Measurements from ENCODE around the gene CH25H.

The CH25H gene

DNA sequence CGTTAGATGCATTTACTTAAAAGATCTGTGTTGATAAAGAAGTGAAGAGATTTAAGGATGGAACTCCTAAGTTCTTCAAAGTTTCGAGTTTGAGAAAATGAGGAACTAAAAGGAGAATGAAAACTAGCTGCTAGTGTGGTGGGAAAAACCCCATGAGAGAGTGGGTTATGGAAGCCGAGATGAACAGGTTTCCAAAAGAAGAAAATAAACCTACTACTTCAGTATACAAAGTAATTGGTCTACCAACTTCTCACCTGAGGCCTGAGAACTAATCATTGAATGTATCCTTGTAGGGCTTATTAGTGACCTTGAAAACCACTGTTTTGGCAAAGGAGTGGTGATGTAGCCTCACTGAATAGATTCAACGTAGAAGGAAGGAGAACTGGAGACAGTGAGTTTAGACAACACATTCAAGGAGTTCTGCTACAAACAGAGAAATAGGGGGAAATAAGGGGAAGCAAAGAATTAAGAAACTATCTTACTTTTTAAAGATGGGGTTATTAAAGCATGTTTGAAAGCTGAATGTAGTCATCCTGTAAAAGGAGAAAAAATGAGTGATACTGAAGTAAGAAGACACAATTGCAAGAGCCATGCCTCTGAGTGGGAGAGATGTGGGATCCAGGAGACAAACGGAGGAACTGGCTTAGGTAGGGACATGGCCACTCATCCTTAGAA lies 50.8 kb downstream of the CH25H start:
- POLR2A ChIA-PET (ENCODE audit: low non-redundant PET) = no interaction called here
- DNase-seq (ENCODE audit: low spot score) = no peak
- H3K27ac ChIP-seq = no peak overlapping the region
- CTCF ChIA-PET = no interaction called here
- TF ChIP-seq CTCF (conservative IDR thresholded peaks at IDR 0.05; ENCODE audit: low read depth) = no peak
